Caco-2 (cell line): Measurements from ENCODE around the gene EXOC6. TPM values are rescaled to one million over a fixed set of nuclear protein-coding genes. Genes with fewer than 3 reads are reported as not detected.

Experiments used
- BruUV-seq: library from RNA; stranded (reverse); fragments of 400-500 nt; replicated peaks from 2 replicates; lab custom pipeline; 2021; lab: Mats Ljungman, UMichigan
- CTCF ChIA-PET: fragments of 300-600 bp; sonication (Branson Sonifier 250); formaldehyde crosslinking; loops from one replicate; lab custom pipeline; 2022; ENCODE audit warnings: antibody characterized with exemption; lab: Charles Lee
- POLR2A ChIA-PET: fragments of 300-600 bp; sonication (Branson Sonifier 250); formaldehyde crosslinking; loops from one replicate; lab custom pipeline; 2022; ENCODE audit warnings: antibody characterized with exemption; lab: Charles Lee
- DNase-seq, 2 experiments: peaks; one replicate each; pipeline versions ENCODE4 v3.0.0 to v3.0.0-alpha.2; 2020 to 2022
- H3K27me3 ChIP-seq: replicated peaks from 2 replicates; pipeline ENCODE4 v1.6.0; 2011; ENCODE audit warnings: low read length; ENCODE audit not compliant: control insufficient read depth, insufficient read depth
- H3K36me3 ChIP-seq: 2 replicates; pipeline ENCODE4 v1.5.1; 2011; ENCODE audit warnings: low read length; ENCODE audit not compliant: control insufficient read depth, insufficient read depth
- H3K4me1 ChIP-seq: fragments of 250-450 bp; sonication (Bioruptor Pico); 2 replicates; pipeline ENCODE4 v1.5.1; 2020; ENCODE audit warnings: mild to moderate bottlenecking
- H3K4me3 ChIP-seq: 2 replicates; pipeline ENCODE4 v1.5.1; 2011; ENCODE audit warnings: low read depth, mild to moderate bottlenecking, control low read depth, low read length
- H3K9me3 ChIP-seq: fragments of 250-450 bp; sonication (Bioruptor Pico); 2 replicates; pipeline ENCODE4 v1.5.1; 2020; ENCODE audit warnings: mild to moderate bottlenecking, moderate library complexity
- H3K27ac Mint-ChIP-seq: one replicate; pipeline ENCODE4 v1.8.0; 2022; ENCODE audit warnings: mixed read lengths; ENCODE audit not compliant: unreplicated experiment
- H3K27me3 Mint-ChIP-seq: one replicate; pipeline ENCODE4 v1.8.0; 2022; ENCODE audit warnings: mixed read lengths; ENCODE audit not compliant: insufficient read depth, unreplicated experiment
- H3K36me3 Mint-ChIP-seq: one replicate; pipeline ENCODE4 v1.8.0; 2022; ENCODE audit warnings: mild to moderate bottlenecking, mixed read lengths; ENCODE audit not compliant: insufficient read depth, unreplicated experiment
- H3K4me1 Mint-ChIP-seq: one replicate; pipeline ENCODE4 v1.8.0; 2022; ENCODE audit warnings: low read depth, mixed read lengths; ENCODE audit not compliant: unreplicated experiment
- H3K4me3 Mint-ChIP-seq: one replicate; pipeline ENCODE4 v1.8.0; 2022; ENCODE audit warnings: mild to moderate bottlenecking, moderate library complexity, mixed read lengths; ENCODE audit not compliant: unreplicated experiment
- H3K9me3 Mint-ChIP-seq: one replicate; pipeline ENCODE4 v1.8.0; 2022; ENCODE audit warnings: mixed read lengths; ENCODE audit not compliant: unreplicated experiment
- intact Hi-C: fragments of 100-400 bp; cut with micrococcal nuclease; formaldehyde crosslinking; loops from one replicate; pipeline ENCODE4 v1.10.0; 2022; ENCODE audit not compliant: unreplicated experiment
- total RNA-seq: library from RNA; stranded (reverse); gene quantifications from 2 replicates; pipeline ENCODE4 v1.2.3, GENCODE V29; 2022
- TF ChIP-seq, protein P1 (sequence below), 2 experiments: fragments of 200-600 bp in 1 of 2; IDR thresholded peaks; 1 replicate in 1 of 2; 2 replicates in 1 of 2; pipeline versions ENCODE4 v1.5.1 to v1.8.0; 2011 to 2022; ENCODE audit warnings: antibody characterized with exemption in 1 of 2, control low read depth in 1 of 2, inconsistent platforms in 1 of 2, low read depth in 1 of 2, low read length in 1 of 2, mild to moderate bottlenecking in 1 of 2, moderate library complexity in 1 of 2; ENCODE audit not compliant: insufficient read depth in 1 of 2, severe bottlenecking in 1 of 2, unreplicated experiment in 1 of 2

EXOC6 gene
- total RNA-seq, 1 experiment from 2014 or later = 12.5 TPM

GRCh38 chr10:93086289-93086688 lies 238.0 kb downstream of the EXOC6 start:
- Mint-ChIP-seq H3K4me1 (peaks cover 5% of the 10 kb centered on the region), H3K27me3 (no peaks in the 10 kb centered on the region), H3K9me3 (no peaks in the 10 kb centered on the region), H3K4me3 (no peak overlapping the region), H3K36me3 (no peaks in the 10 kb centered on the region), H3K27ac (no peak overlapping the region)
- TF ChIP-seq, protein P1, sequence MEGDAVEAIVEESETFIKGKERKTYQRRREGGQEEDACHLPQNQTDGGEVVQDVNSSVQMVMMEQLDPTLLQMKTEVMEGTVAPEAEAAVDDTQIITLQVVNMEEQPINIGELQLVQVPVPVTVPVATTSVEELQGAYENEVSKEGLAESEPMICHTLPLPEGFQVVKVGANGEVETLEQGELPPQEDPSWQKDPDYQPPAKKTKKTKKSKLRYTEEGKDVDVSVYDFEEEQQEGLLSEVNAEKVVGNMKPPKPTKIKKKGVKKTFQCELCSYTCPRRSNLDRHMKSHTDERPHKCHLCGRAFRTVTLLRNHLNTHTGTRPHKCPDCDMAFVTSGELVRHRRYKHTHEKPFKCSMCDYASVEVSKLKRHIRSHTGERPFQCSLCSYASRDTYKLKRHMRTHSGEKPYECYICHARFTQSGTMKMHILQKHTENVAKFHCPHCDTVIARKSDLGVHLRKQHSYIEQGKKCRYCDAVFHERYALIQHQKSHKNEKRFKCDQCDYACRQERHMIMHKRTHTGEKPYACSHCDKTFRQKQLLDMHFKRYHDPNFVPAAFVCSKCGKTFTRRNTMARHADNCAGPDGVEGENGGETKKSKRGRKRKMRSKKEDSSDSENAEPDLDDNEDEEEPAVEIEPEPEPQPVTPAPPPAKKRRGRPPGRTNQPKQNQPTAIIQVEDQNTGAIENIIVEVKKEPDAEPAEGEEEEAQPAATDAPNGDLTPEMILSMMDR (IDR thresholded peaks at IDR 0.05; ENCODE audit: insufficient read depth in 1 of 2, low read depth in 1 of 2, low read length in 1 of 2, severe bottlenecking in 1 of 2, unreplicated experiment in 1 of 2) = no peak
- no peaks in the 10 kb centered on the region for H3K27me3 ChIP-seq
- intact Hi-C loops = no loop called here
- no peak for DNase-seq
- ChIA-PET POLR2A (no interaction called here), CTCF (no interaction called here)
- no peaks in the 10 kb centered on the region for H3K4me1 ChIP-seq
- no peaks in the 10 kb centered on the region for H3K9me3 ChIP-seq
- no peak overlapping the region for H3K4me3 ChIP-seq
- no peaks in the 10 kb centered on the region for H3K36me3 ChIP-seq
- BruUV-seq = no TSS peak

GRCh38 chr10:93087846-93088245 lies 239.5 kb downstream of the EXOC6 start:
- Mint-ChIP-seq H3K4me3 (no peak overlapping the region), H3K36me3 (no peaks in the 10 kb centered on the region), H3K9me3 (peaks cover under 1% of the 10 kb centered on the region), H3K27me3 (no peaks in the 10 kb centered on the region), H3K4me1 (no peaks in the 10 kb centered on the region), H3K27ac (no peak overlapping the region)
- CTCF ChIA-PET = no interaction called here
- Histone ChIP-seq H3K9me3 (no peaks in the 10 kb centered on the region), H3K27me3 (no peaks in the 10 kb centered on the region), H3K36me3 (no peaks in the 10 kb centered on the region), H3K4me1 (no peaks in the 10 kb centered on the region), H3K4me3 (no peak overlapping the region)
- no TSS peak for BruUV-seq
- DNase-seq = no peak
- intact Hi-C loops = no loop called here
- POLR2A ChIA-PET = no interaction called here
- TF ChIP-seq, protein P1 (IDR thresholded peaks at IDR 0.05; ENCODE audit: insufficient read depth in 1 of 2, low read depth in 1 of 2, low read length in 1 of 2, severe bottlenecking in 1 of 2, unreplicated experiment in 1 of 2) = no peak

GRCh38 chr10:93088466-93088865 lies 240.1 kb downstream of the EXOC6 start:
- TF ChIP-seq, protein P1 (IDR thresholded peaks at IDR 0.05; ENCODE audit: insufficient read depth in 1 of 2, low read depth in 1 of 2, low read length in 1 of 2, severe bottlenecking in 1 of 2, unreplicated experiment in 1 of 2) = no peak
- Mint-ChIP-seq H3K4me1 (no peaks in the 10 kb centered on the region), H3K9me3 (peaks cover 7% of the 10 kb centered on the region), H3K4me3 (no peak overlapping the region), H3K27me3 (no peaks in the 10 kb centered on the region), H3K36me3 (no peaks in the 10 kb centered on the region), H3K27ac (no peak overlapping the region)
- no peaks in the 10 kb centered on the region for H3K27me3 ChIP-seq
- ChIA-PET CTCF (interaction anchor here (0.6 kb wide), 1 partner anchor 26 kb away, joined by 3 read pairs; no protein-coding TSS in a partner anchor), POLR2A (no interaction called here)
- intact Hi-C loops = no loop called here
- no peaks in the 10 kb centered on the region for H3K36me3 ChIP-seq
- no peak overlapping the region for H3K4me3 ChIP-seq
- BruUV-seq = no TSS peak
- DNase-seq = no peak
- no peaks in the 10 kb centered on the region for H3K4me1 ChIP-seq
- no peaks in the 10 kb centered on the region for H3K9me3 ChIP-seq
